Stimulated activated CD8-positive, alpha-beta memory T cell treated with anti-CD3 and anti-CD28 coated beads, Interleukin-15, amount 100 ng/mL, for 24 hours (primary cell): ENCODE data around the gene ZNF577.
"Not testable (repeated sequence)": the region's sequence is repeated elsewhere in the genome, so short reads cannot be mapped to it uniquely, and the experiment has no call there.

Source experiments
- DNase-seq: peaks from one replicate; pipeline ENCODE4 v3.0.0-alpha.2; 2020; ENCODE audit warnings: low read depth

The ZNF577 gene

DNA sequence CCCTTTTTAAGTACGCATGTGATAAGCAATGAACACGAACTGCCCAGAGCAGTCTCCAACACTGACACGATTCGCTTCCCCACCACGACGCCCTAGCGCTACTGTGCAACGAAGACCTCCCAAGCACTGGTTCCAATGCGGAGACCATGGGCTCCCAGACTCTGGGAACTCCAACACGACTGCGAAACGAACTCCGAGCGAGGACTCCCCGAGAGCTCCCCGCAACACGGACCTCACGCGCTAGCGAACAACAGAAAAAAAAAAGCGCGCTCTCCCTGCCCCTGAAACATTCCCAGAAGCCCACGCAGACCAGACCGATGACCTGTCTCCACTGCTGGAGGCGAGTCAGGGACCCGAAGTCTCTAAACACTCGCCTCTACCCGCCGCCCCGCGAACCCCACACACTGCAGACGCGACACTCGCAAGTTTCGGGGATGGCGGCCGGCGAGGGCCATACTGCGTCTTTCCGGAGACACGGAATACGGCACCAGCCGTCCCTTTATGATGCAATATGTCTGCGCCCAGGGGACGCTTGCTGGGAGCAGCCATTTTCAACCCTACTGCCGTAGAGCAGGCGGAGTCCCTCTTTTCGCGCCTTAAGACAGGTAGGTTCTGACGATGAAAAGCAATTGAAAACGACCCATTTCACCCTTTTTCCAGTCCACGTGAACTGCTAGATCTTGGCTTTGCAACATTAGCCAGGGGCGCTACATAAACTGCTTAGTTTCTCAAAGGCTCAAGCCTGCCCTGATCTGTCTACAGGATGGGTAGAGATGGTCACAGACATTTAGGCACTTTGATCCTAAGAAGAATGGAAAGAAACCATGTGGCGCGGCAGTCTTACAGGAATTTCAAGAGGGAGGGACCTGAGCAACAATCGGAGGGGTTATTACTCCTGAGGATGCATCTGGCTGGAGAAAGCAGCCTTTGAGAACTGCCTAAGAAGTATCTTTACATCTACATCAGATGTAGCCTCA is at the start of gene ZNF577:
TSS of gene ZNF577 (minus strand) at position 430 of the 977 bp plus-strand sequence. CDS start 7,569 bp downstream, outside the sequence.
- peak; percentile 22 for DNase-seq

- no peak for DNase-seq
Observed at GRCh38 chr19:51931921-51932320, 44.2 kb upstream of the ZNF577 start.

- no peak for DNase-seq
Observed at GRCh38 chr19:51927859-51928258, 40.1 kb upstream of the ZNF577 start.

GRCh38 chr19:51926784-51927741 is 39.3 kb upstream of the ZNF577 start, which contains the start of gene ZNF613:
Gene ZNF613, plus strand, starts transcription at chr19:51927472. Its CDS starts 8,749 bp downstream, at chr19:51936221.
- peak; percentile 48 for DNase-seq

DNA sequence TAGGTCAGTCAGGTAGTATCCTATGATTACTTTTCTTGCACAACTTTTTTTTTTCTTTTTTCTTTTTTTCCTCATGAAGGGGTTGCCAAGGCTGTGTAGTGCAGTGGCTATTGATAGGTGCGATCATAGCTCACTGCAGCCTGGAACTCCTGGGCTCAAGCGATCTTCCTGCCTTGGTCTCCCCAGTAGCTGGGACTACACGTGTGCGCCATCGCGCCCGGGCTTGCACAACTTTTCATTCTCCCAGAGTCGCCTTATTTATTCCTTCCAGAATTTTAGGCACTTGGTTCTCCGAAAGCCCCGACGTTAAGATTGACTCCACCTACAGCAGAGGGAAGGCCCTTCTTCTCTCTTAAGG is 38.7 kb upstream of the ZNF577 start:
- no peak for DNase-seq

- DNase-seq = no peak
Observed at GRCh38 chr19:51921949-51922348, 34.2 kb upstream of the ZNF577 start.

GRCh38 chr19:51919606-51920005 is 31.9 kb upstream of the ZNF577 start:
- DNase-seq = no peak

- DNase-seq = no peak
Observed at GRCh38 chr19:51916167-51916566, 28.4 kb upstream of the ZNF577 start.

DNA sequence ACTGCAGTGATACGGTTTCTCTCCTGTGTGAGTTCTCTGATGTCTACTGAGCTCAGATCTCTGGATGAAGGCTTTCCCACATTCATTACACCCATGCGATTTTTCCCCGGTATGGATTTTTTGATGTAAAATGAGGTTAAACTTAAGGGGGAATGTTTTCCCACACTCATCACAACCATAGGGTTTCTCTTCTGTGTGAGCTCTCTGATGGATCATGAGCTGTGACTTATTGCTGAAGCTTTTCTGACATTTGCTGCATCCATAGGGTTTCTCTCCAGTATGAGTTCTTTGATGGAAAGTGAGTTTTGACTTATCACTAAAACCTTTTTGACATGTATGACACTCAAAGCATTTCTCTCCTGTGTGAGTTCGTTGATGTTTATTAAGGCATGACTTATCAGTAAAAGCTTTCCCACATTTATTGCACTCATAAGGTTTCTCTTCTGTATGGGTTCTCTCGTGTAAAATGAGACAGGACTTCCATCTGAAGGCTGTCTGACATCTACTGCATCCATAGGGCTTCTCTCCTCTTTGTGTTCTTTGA is 27.6 kb upstream of the ZNF577 start:
- DNase-seq = no peak

DNA sequence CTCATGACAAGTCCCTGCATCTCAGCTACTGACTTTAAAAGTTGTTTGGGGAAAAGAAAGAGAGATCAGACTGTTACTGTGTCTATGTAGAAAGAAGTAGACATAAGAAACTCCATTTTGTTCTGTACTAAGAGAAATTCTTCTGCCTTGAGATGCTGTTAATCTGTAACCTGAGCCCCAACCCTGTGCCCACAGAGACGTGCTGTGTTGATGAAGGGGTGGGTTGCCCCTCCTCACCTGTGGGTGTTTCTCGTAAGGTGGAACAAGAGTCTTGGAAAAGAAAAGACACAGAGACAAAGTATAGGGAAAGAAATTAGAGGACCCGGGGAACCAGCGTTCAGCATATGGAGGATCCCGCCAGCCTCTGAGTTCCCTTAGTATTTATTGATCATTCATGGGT is 20.2 kb upstream of the ZNF577 start:
- not testable (repeated sequence) for DNase-seq

DNA sequence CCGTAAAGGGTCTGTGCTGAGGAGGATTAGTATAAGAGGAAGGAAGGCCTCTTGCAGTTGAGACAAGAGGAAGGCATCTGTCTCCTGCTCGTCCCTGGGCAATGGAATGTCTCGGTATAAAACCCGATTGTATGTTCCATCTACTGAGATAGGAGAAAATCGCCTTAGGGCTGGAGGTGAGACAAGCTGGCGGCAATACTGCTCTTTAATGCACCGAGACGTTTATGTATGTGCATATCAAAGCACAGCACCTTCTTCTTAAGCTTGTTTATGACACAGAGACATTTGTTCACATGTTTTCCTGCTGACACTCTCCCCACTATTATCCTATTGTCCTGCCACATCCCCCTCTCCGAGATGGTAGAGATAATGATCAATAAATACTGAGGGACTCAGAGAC is 18.4 kb upstream of the ZNF577 start:
- DNase-seq = not testable (repeated sequence)

DNA sequence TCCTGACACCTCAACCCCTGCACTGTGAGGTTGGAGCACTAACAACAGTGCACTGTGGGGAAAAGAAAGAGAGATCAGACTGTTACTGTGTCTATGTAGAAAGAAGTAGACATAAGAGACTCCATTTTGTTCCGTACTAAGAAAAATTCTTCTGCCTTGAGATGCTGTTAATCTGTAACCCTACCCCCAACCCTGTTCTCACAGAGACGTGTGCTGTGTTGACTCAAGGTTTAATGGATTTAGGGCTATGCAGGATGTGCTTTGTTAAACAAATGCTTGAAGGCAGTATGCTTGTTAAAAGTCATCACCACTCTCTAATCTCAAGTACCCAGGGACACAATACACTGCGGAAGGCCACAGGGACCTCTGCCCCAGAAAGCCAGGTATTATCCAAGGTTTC is 17.9 kb upstream of the ZNF577 start:
- DNase-seq = not testable (repeated sequence)

DNA sequence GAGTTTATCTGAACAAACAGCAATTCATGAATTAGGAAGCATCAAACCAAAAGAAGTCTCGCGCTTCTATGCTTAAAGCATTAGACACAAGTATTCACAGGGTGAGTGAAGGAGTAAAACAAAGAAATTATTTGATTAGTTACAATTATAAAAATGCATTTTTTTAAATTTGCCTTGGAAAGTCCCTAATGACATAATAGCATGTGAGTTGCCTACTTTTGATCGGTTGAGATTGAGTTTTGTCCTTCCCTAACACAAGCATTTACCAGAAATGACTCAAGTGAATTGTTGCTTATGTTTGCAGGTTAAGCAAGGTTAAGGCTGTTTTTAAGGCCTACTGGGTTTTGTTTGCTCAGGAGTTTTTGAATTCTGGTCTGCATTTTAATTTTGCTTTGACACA is 17.5 kb upstream of the ZNF577 start:
- DNase-seq = no peak

- DNase-seq = peak; percentile 62
Observed at GRCh38 chr19:51904331-51905165, 16.8 kb upstream of the ZNF577 start, which contains the start of gene ZNF649. Gene ZNF649, minus strand, starts transcription at chr19:51905017. Its CDS starts 4,910 bp downstream, at chr19:51900107.

GRCh38 chr19:51903192-51903591 is 15.4 kb upstream of the ZNF577 start:
- no peak for DNase-seq

- no peak for DNase-seq
Observed at GRCh38 chr19:51901860-51902259, 14.1 kb upstream of the ZNF577 start.

DNA sequence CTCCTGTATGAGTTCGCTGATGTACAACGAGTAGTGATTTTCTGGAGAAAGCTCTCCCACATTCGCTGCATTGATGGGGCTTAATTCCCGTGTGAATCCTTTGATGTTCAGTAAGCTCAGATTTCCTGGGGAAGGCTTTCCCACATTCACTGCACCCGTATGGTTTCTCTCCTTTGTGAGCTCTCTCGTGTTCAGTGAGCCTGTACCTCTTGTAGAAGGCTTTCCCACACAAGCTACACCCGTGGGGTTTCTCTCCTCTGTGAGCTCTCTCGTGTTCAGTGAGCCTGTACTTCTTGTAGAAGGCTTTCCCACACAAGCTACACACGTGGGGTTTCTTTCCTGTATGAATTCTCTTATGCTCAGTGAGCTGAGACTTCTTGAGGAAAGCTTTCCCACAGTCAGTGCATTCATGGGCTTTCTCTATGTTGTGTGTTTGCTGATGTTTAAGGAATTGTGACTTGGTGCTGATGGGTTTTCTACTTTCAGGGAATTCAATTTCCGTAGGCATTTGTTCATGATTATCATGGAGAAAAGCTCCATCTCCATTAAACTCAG is 3.5 kb upstream of the ZNF577 start:
- DNase-seq = no peak

DNA sequence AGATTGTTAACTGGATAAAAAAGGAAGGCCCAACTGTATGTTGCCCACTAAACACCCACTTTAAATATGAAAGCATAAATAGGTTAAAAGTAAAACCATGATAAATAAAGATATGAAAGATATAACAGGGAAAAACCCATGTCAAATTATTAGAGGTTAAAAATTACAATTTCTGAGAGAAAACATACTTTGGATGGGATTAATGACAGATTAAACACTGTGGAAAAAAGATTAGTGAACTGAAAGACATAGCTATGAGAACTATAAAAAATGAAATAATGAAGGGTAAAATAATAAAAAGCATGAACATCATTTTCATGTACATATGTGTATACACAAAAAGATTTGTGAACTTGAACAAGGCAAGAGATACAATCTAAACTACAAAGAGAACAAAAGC is 2.2 kb upstream of the ZNF577 start:
- no peak for DNase-seq

- no peak for DNase-seq
Observed at GRCh38 chr19:51884713-51885112, 3.0 kb downstream of the ZNF577 start.

- no peak for DNase-seq
Observed at GRCh38 chr19:51882518-51882917, 5.2 kb downstream of the ZNF577 start.

- DNase-seq = no peak
Observed at GRCh38 chr19:51873097-51873496, 14.7 kb downstream of the ZNF577 start.
